ENCODE data around the gene EFNA5. TPM values are rescaled to one million over a fixed set of nuclear protein-coding genes. Genes with fewer than 3 reads are reported as not detected.

The EFNA5 gene
- total RNA-seq: 4.6 and 7.7 TPM in 2 replicates

DNA sequence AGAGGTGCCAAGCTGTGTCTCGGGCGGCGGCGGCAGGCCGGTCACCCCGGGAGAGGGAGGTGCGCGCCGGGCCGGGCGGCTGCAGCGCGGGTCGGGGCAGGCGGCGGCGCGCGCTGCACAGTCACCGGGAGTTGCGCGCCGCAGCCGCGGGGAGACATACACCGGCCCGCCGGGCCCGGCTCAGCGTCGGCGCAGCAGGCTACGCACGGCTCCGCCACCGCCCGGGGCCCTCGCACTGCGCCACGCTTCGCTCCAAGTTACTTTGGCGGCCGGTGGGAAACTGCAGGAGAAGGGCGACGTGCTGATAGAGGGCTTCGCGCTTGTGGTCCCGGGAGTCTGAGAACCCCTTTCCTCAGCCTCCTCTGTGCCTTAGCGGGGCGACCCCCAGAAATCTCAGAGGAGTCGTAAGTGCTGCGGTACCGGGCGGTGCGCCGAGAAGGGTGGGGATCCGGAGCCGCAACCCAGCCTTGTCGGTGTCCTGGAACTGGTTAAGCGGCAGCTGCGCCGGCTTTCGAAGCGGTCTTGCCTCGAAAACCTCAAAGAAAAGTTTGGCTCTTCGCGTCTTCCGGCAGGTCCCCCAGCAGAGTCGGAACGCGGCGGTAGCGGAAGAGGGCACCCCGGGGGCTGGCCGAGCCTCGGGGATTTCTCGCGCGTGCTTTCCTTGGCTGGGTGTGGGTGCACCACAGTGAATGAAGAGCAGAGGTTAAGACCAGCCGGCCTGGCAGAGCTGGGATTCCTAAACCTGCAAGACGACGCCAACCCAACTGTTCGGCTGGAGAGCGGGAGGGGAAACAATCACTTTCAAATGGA lies at the start of gene EFNA5:
EFNA5 (minus strand) TSS at position 6 of the 810 bp plus-strand sequence.

Measured in tracheal epithelial cell (primary cell).